Measurements from ENCODE around the gene UTF1.

- TF ChIP-seq CTCF (IDR thresholded peaks at IDR 0.05) (no peak), POLR2A (IDR thresholded peaks at IDR 0.05) (no peak)
Measured at GRCh38 chr10:133199488-133199885, 30.5 kb upstream of the UTF1 start.
